Measurements from ENCODE around the gene RAB28.

The RAB28 gene

DNA sequence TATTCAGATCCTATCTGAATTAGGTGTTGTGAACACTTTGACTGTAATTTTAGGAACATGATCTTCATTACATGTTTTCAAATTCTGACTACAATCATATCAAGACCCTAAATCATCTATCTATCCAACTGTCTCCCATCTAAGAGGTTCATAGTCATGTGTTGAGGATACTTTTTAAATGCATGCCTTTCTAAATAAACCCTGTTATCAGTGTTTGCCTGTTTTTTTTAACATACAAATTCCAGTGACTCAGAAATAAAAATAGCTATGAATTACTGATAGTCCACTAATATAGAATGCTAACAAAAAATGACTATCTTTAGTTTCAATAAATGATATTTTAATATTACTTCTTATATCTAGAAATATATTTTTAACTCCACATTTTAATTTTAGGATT, 8.0 kb downstream of the RAB28 start:
- no peak overlapping the region for H3K4me2 ChIP-seq (ENCODE audit: low read depth, low read length, poor library complexity, severe bottlenecking)

DNA sequence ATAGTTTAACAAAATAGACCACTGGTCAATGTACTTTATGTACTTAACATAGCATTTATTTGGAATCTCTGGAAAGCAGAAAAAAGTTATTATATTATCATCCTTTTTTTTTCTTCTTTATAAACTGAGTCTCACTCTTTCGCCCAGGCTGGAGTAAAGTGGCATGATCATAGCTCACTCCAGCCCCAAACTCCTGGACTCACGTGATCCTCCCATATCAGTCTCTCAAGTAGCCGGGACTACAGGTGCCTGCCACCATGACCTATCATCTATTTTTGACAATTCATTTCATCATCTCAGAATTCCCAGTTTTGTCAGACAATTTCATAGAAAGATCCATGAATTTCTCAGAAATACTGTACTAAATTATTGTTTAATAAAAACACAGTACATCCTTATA, 12.7 kb downstream of the RAB28 start:
- H3K9me3 ChIP-seq (ENCODE audit: insufficient read depth, low read length), result no peaks in the 10 kb centered on the region
- no peaks in the 10 kb centered on the region for H3K79me2 ChIP-seq (ENCODE audit: insufficient read depth, low read length)
- no peak overlapping the region for H3K4me2 ChIP-seq (ENCODE audit: low read depth, low read length, poor library complexity, severe bottlenecking)
- H3K9me2 ChIP-seq (replicated peaks; ENCODE audit: insufficient read depth, low read length), result no peaks in the 10 kb centered on the region
- H3K4me3 ChIP-seq (ENCODE audit: insufficient read depth, low read length, poor library complexity, severe bottlenecking), result no peak overlapping the region
- no peaks in the 10 kb centered on the region for H3F3A ChIP-seq (ENCODE audit: insufficient read depth)
- no peaks in the 10 kb centered on the region for H3K27me3 ChIP-seq (ENCODE audit: low read length)
- H3K27ac ChIP-seq (ENCODE audit: low read depth, low read length), result no peak overlapping the region
- H4K20me1 ChIP-seq (ENCODE audit: low read depth, low read length), result no peaks in the 10 kb centered on the region
- H3K36me3 ChIP-seq (ENCODE audit: low read length), result peaks cover 6% of the 10 kb centered on the region; the same call in 1 of the 2 replicates
- TF ChIP-seq EZH2phosphoT487 (conservative IDR thresholded peaks at IDR 0.05; ENCODE audit: low read length), result no peak
- TF ChIP-seq, protein P1, sequence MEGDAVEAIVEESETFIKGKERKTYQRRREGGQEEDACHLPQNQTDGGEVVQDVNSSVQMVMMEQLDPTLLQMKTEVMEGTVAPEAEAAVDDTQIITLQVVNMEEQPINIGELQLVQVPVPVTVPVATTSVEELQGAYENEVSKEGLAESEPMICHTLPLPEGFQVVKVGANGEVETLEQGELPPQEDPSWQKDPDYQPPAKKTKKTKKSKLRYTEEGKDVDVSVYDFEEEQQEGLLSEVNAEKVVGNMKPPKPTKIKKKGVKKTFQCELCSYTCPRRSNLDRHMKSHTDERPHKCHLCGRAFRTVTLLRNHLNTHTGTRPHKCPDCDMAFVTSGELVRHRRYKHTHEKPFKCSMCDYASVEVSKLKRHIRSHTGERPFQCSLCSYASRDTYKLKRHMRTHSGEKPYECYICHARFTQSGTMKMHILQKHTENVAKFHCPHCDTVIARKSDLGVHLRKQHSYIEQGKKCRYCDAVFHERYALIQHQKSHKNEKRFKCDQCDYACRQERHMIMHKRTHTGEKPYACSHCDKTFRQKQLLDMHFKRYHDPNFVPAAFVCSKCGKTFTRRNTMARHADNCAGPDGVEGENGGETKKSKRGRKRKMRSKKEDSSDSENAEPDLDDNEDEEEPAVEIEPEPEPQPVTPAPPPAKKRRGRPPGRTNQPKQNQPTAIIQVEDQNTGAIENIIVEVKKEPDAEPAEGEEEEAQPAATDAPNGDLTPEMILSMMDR (IDR thresholded peaks at IDR 0.05; ENCODE audit: insufficient read depth, low read length, poor library complexity, severe bottlenecking), result no peak
- no peak overlapping the region for H3K9ac ChIP-seq (ENCODE audit: low read length)
- H2AFZ ChIP-seq (ENCODE audit: low read depth, low read length, severe bottlenecking), result no peak overlapping the region

More for the DNA sequence above, 8.0 kb downstream of the RAB28 start:
- H3K9ac ChIP-seq (ENCODE audit: low read length), result no peak overlapping the region
- no peak overlapping the region for H3K4me3 ChIP-seq (ENCODE audit: insufficient read depth, low read length, poor library complexity, severe bottlenecking)
- H3F3A ChIP-seq (ENCODE audit: insufficient read depth), result no peaks in the 10 kb centered on the region
- H3K27me3 ChIP-seq (ENCODE audit: low read length), result no peaks in the 10 kb centered on the region
- no peaks in the 10 kb centered on the region for H3K9me3 ChIP-seq (ENCODE audit: insufficient read depth, low read length)
- H3K9me2 ChIP-seq (replicated peaks; ENCODE audit: insufficient read depth, low read length), result no peaks in the 10 kb centered on the region
- H4K20me1 ChIP-seq (ENCODE audit: low read depth, low read length), result no peaks in the 10 kb centered on the region
- no peak for TF ChIP-seq EZH2phosphoT487 (conservative IDR thresholded peaks at IDR 0.05; ENCODE audit: low read length)
- TF ChIP-seq, protein P1 (IDR thresholded peaks at IDR 0.05; ENCODE audit: insufficient read depth, low read length, poor library complexity, severe bottlenecking), result no peak
- H3K79me2 ChIP-seq (ENCODE audit: insufficient read depth, low read length), result no peaks in the 10 kb centered on the region
- no peak overlapping the region for H3K27ac ChIP-seq (ENCODE audit: low read depth, low read length)
- no peak overlapping the region for H2AFZ ChIP-seq (ENCODE audit: low read depth, low read length, severe bottlenecking)
- peaks cover 2% of the 10 kb centered on the region; the same call in 1 of the 2 replicates for H3K36me3 ChIP-seq (ENCODE audit: low read length)

DNA sequence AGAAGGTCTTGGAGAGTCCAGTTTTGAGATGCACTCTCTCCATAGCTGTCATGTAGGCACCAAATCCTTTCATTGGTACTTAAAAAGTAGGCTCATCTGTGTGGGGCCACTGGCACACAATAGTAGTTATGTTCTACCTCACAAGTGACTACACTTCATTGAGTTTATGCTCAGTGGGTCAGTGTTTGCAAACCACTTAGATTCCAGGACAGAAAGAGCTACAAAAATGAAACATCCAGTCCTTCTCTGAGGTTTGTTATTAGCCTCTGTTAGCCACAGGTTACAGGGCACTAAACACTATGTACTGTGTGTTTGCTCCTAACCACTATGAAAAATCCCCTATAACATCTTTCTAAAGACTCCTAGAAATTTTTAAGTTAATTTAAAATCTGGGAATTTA, 13.8 kb downstream of the RAB28 start:
- no peak overlapping the region for H2AFZ ChIP-seq (ENCODE audit: low read depth, low read length, severe bottlenecking)
- H3F3A ChIP-seq (ENCODE audit: insufficient read depth), result no peaks in the 10 kb centered on the region
- no peak overlapping the region for H3K4me2 ChIP-seq (ENCODE audit: low read depth, low read length, poor library complexity, severe bottlenecking)
- H3K9ac ChIP-seq (ENCODE audit: low read length), result no peak overlapping the region
- H3K27me3 ChIP-seq (ENCODE audit: low read length), result no peaks in the 10 kb centered on the region
- no peak for TF ChIP-seq EZH2phosphoT487 (conservative IDR thresholded peaks at IDR 0.05; ENCODE audit: low read length)
- TF ChIP-seq, protein P1 (IDR thresholded peaks at IDR 0.05; ENCODE audit: insufficient read depth, low read length, poor library complexity, severe bottlenecking), result no peak
- H3K9me3 ChIP-seq (ENCODE audit: insufficient read depth, low read length), result peaks cover 4% of the 10 kb centered on the region; the same call in 1 of the 2 replicates
- H3K4me3 ChIP-seq (ENCODE audit: insufficient read depth, low read length, poor library complexity, severe bottlenecking), result no peak overlapping the region
- H3K36me3 ChIP-seq (ENCODE audit: low read length), result peaks cover 12% of the 10 kb centered on the region; the same call in 1 of the 2 replicates
- no peaks in the 10 kb centered on the region for H3K9me2 ChIP-seq (replicated peaks; ENCODE audit: insufficient read depth, low read length)
- no peak overlapping the region for H3K27ac ChIP-seq (ENCODE audit: low read depth, low read length)
- no peaks in the 10 kb centered on the region for H3K79me2 ChIP-seq (ENCODE audit: insufficient read depth, low read length)
- no peaks in the 10 kb centered on the region for H4K20me1 ChIP-seq (ENCODE audit: low read depth, low read length)
